PC-3 (cell line): ENCODE results near the gene LMNA. TPM values are rescaled to one million over a fixed set of nuclear protein-coding genes. Genes with fewer than 3 reads are reported as not detected.

Source experiments
- ATAC-seq: fragments of 200-7000 bp; cut with Tn5 transposase; 2 replicates; pipeline ENCODE4 v1.9.1; 2020; ENCODE audit warnings: mild to moderate bottlenecking, moderate library complexity
- BruUV-seq: library from RNA; stranded (reverse); fragments of 400-500 nt; replicated peaks from 2 replicates; lab custom pipeline; 2021; lab: Mats Ljungman, UMichigan
- CTCF ChIA-PET: fragments of 300-600 bp; sonication (Branson Sonifier 250); formaldehyde crosslinking; loops from one replicate; lab custom pipeline; 2022; ENCODE audit warnings: antibody characterized with exemption; lab: Charles Lee
- POLR2A ChIA-PET: fragments of 300-600 bp; sonication (Branson Sonifier 250); formaldehyde crosslinking; loops from one replicate; lab custom pipeline; 2022; ENCODE audit warnings: antibody characterized with exemption; ENCODE audit not compliant: unreplicated experiment; lab: Charles Lee
- DNase-seq: peaks from one replicate; pipeline ENCODE4 v3.0.0-alpha.2; 2015
- H2AFZ ChIP-seq: fragments of 300-600 bp; sonication (generic); 2 replicates; pipeline ENCODE4 v1.6.0; 2016; ENCODE audit warnings: antibody characterized with exemption, low read length
- H3F3A ChIP-seq: fragments of 300-600 bp; sonication (generic); one replicate; pipeline ENCODE4 v1.6.0; 2017; ENCODE audit warnings: antibody characterized with exemption, low read length, control low read depth, mild to moderate bottlenecking; ENCODE audit not compliant: unreplicated experiment
- H3K27ac ChIP-seq: fragments of 300-600 bp; sonication (generic); 2 replicates; pipeline ENCODE4 v1.5.1; 2016; ENCODE audit warnings: mild to moderate bottlenecking, low read length
- H3K27me3 ChIP-seq: fragments of 300-600 bp; sonication (generic); 2 replicates; pipeline ENCODE4 v1.6.1; 2016; ENCODE audit warnings: low read length, mixed read lengths
- H3K36me3 ChIP-seq: fragments of 300-600 bp; sonication (generic); 2 replicates; pipeline ENCODE4 v1.6.1; 2016; ENCODE audit warnings: low read depth, mixed run types, low read length, mixed read lengths
- H3K4me1 ChIP-seq: fragments of 300-600 bp; sonication (generic); 2 replicates; pipeline ENCODE4 v1.5.1; 2016; ENCODE audit warnings: low read length; ENCODE audit not compliant: insufficient read depth
- H3K4me2 ChIP-seq: fragments of 300-600 bp; sonication (generic); 2 replicates; pipeline ENCODE4 v1.6.0; 2016; ENCODE audit warnings: low read length
- H3K4me3 ChIP-seq: fragments of 300-600 bp; sonication (generic); 2 replicates; pipeline ENCODE4 v1.5.1; 2016; ENCODE audit warnings: mild to moderate bottlenecking, low read length, mixed read lengths
- H3K79me2 ChIP-seq: fragments of 300-600 bp; sonication (generic); 2 replicates; pipeline ENCODE4 v1.6.1; 2017; ENCODE audit warnings: low read length, mixed read lengths
- H3K9ac ChIP-seq: fragments of 300-600 bp; sonication (generic); 2 replicates; pipeline ENCODE4 v1.6.0; 2016; ENCODE audit warnings: mild to moderate bottlenecking, low read length
- H3K9me2 ChIP-seq: fragments of 300-600 bp; sonication (generic); replicated peaks from 2 replicates; pipeline ENCODE4 v1.6.1; 2016; ENCODE audit warnings: mixed run types, low read length, mixed read lengths
- H3K9me3 ChIP-seq: fragments of 300-600 bp; sonication (generic); 2 replicates; pipeline ENCODE4 v1.6.1; 2016; ENCODE audit warnings: low read length, mixed read lengths
- H4K20me1 ChIP-seq: fragments of 300-600 bp; sonication (generic); 2 replicates; pipeline ENCODE4 v1.6.1; 2016; ENCODE audit warnings: low read length, mixed read lengths
- CTCF ChIP-seq: fragments of 300-600 bp; sonication (generic); conservative IDR thresholded peaks from 2 replicates; pipeline ENCODE4 v1.5.1; 2017; ENCODE audit warnings: antibody characterized with exemption, low read depth, mild to moderate bottlenecking, low read length
- EZH2 ChIP-seq: fragments of 300-600 bp; sonication (generic); IDR thresholded peaks from one replicate; pipeline ENCODE4 v1.6.1; 2017; ENCODE audit warnings: antibody characterized with exemption, mild to moderate bottlenecking, low read length; ENCODE audit not compliant: unreplicated experiment
- EZH2phosphoT487 ChIP-seq: fragments of 300-600 bp; sonication (generic); IDR thresholded peaks from 2 replicates; pipeline ENCODE4 v1.6.1; 2018; ENCODE audit warnings: mild to moderate bottlenecking, antibody characterized with exemption, low read length, borderline replicate concordance
- intact Hi-C: fragments of 100-400 bp; cut with micrococcal nuclease; formaldehyde crosslinking; loops from 2 replicates; pipeline ENCODE4 v1.9.0; 2023
- total RNA-seq: library from RNA; depleted of rRNA; stranded (reverse); fragments of >200 nt; gene quantifications from 2 replicates; pipeline ENCODE4 v1.2.3, GENCODE V29; 2014

The LMNA gene
- total RNA-seq, 1 experiment from 2014 or later = 864 TPM

DNA sequence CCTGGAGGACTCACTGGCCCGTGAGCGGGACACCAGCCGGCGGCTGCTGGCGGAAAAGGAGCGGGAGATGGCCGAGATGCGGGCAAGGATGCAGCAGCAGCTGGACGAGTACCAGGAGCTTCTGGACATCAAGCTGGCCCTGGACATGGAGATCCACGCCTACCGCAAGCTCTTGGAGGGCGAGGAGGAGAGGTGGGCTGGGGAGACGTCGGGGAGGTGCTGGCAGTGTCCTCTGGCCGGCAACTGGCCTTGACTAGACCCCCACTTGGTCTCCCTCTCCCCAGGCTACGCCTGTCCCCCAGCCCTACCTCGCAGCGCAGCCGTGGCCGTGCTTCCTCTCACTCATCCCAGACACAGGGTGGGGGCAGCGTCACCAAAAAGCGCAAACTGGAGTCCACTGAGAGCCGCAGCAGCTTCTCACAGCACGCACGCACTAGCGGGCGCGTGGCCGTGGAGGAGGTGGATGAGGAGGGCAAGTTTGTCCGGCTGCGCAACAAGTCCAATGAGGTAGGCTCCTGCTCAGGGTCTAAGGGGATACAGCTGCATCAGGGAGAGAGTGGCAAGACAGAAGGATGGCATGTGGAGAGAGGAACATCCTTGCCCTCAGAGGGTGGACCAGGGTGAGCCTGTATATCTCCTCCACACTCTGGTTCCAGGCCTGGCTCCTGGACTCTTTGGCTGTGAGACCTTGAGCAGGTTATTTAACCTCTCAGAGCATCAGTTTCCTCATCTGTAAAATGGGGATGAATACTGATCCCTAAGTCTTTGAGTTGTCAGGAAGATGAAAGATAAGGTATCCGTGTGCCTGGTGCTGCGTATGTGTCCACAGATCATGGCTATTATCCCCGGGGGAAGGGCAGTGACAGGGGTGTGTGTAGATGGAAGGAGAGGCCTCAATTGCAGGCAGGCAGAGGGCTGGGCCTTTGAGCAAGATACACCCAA lies 21.7 kb downstream of the LMNA start:
- no peak for DNase-seq
- Histone ChIP-seq H3K4me3 (no peak overlapping the region), H3K9me3 (no peaks in the 10 kb centered on the region), H3K27ac (no peak overlapping the region), H4K20me1 (peaks cover 34% of the 10 kb centered on the region; the same call in 1 of the 2 replicates), H3K79me2 (peaks cover 21% of the 10 kb centered on the region), H3K27me3 (no peaks in the 10 kb centered on the region), H3K4me1 (no peaks in the 10 kb centered on the region), H3K4me2 (no peak overlapping the region), H2AFZ (no peak overlapping the region), H3K36me3 (peaks cover 85% of the 10 kb centered on the region), H3F3A (peaks cover 20% of the 10 kb centered on the region), H3K9ac (no peak overlapping the region), H3K9me2 (no peaks in the 10 kb centered on the region)
- BruUV-seq = TSS peak; percentile 10
- no peak for ATAC-seq
- intact Hi-C loops = no loop called here
- ChIA-PET POLR2A (no interaction called here), CTCF (no interaction called here)
- TF ChIP-seq CTCF (no peak), EZH2 (no peak), EZH2phosphoT487 (no peak)

DNA sequence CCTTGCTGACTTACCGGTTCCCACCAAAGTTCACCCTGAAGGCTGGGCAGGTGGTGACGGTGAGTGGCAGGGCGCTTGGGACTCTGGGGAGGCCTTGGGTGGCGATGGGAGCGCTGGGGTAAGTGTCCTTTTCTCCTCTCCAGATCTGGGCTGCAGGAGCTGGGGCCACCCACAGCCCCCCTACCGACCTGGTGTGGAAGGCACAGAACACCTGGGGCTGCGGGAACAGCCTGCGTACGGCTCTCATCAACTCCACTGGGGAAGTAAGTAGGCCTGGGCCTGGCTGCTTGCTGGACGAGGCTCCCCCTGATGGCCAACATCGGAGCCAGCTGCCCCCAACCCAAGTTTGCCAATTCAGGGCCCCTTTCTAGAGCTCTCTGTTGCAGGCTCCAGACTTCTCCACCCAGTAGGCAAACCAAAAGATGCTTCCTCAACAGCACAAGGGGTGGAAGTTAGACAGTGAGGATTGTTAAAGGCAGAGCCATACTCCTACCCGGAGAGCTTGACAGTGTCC lies 22.5 kb downstream of the LMNA start:
- no peaks in the 10 kb centered on the region for H3K9me3 ChIP-seq
- TF ChIP-seq CTCF (peak; percentile 54), EZH2 (no peak)
- no TSS peak for BruUV-seq

More for the DNA sequence above, 22.5 kb downstream of the LMNA start:
- Histone ChIP-seq H3K36me3 (peaks cover 77% of the 10 kb centered on the region), H3K79me2 (peaks cover 13% of the 10 kb centered on the region; the same call in 1 of the 2 replicates), H3K27ac (no peak overlapping the region), H3K9ac (no peak overlapping the region), H2AFZ (no peak overlapping the region), H3K27me3 (no peaks in the 10 kb centered on the region), H3F3A (peaks cover 22% of the 10 kb centered on the region), H3K4me2 (no peak overlapping the region), H3K9me2 (no peaks in the 10 kb centered on the region), H4K20me1 (peaks cover 34% of the 10 kb centered on the region; the same call in 1 of the 2 replicates), H3K4me1 (no peaks in the 10 kb centered on the region), H3K4me3 (no peak overlapping the region)
- ATAC-seq (no peak), DNase-seq (no peak)
- ChIA-PET POLR2A (no interaction called here), CTCF (no interaction called here)
- intact Hi-C loops = no loop called here
